GM18499 (cell line): Measurements from ENCODE around the gene GRIN3A.

Source experiments
- ATAC-seq: cut with Tn5 transposase; IDR thresholded peaks from one replicate; pipeline ENCODE4 v1.9.1; 2021; ENCODE audit warnings: moderate number of reproducible peaks; ENCODE audit not compliant: insufficient read depth, unreplicated experiment

GRIN3A gene

DNA sequence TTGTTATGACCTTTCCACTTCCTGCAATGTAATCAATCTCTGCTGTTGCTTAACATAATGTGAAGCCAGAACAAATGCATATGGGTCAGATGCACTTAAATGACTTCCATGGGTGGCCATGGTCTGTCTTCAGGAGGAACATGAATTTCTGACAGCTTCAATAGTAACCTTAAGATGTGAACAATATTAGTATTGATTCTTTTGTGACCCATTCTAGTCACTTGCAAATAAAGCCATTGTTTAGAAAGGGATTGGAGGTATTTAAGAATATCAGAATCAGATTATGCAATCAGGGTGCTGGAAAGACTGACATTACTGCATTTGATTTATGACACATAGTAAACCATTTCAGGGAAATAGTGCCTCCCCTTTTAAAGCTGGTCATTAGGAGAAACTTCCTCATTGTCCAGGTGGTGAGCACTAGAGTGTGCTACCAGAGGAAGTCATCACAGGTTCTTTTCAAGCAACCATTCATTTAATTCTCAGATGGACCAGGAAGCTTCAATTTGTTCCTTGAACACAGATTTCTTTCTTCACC lies 32.1 kb downstream of the GRIN3A start:
- no peak for ATAC-seq

DNA sequence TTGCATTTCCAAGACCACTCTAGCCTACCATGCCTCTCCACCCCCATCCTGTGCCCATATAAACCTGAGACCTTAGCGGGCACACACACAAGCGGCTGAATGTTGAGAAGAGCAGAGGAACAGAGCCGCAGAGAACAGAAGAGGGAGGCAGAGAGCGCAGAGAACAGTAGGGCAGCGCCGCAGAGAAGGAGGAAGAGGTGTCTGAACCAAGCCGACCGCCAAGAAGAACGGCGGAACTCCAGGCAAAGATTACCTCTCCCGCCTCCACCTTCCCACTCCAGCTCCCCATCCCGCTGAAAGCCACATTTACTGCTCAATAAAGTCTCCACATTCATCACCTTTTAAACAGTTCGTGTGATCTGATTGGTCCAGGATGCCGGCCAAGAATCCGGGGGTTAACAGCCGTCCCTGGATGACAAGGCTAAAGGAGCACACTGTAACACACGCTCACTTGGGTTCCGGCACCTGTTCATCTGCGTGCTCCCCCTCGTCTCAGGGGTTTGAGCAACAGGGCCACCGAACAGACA lies 33.2 kb downstream of the GRIN3A start:
- ATAC-seq, result peak; percentile 66

DNA sequence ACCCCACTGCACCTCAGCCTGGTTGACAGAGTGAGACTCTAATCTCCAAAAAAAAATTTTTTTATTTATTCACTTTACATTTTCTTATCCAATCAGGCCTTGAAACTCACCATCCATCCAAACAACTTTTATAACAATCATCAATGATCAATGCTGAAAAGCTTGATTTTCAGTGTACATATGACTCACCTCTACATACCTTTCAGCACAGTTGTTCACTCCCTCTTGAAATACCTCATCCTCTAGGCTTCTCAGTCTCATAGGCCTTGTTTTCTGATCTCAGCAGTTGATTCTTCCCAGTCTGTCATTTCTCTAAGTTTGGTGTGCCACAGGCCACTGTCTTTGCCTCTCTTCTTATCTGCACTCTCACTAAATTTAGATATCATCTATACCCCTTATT lies 36.2 kb downstream of the GRIN3A start:
- no peak for ATAC-seq

GRCh38 chr9:101693546-101694336 lies 44.7 kb downstream of the GRIN3A start:
- no peak for ATAC-seq

DNA sequence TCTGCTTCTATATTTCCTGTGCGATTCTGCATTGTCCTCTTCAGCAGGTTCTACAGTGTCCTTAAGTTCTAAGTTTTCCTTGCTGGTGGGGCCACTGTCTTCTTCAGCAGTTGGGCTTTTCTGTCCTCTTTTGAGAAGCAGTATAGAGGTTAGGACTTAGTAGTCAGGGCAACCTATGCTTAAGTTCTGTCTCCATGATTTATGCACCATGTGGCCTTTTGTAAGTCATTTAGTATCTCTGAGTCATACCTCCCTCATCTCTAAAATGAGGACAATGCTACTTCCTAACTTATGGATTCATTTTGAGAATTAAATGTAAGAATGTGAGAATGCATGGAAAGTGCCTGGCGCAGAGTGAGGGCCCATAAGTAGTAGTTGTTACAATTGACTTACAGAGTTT lies 46.8 kb downstream of the GRIN3A start:
- no peak for ATAC-seq

DNA sequence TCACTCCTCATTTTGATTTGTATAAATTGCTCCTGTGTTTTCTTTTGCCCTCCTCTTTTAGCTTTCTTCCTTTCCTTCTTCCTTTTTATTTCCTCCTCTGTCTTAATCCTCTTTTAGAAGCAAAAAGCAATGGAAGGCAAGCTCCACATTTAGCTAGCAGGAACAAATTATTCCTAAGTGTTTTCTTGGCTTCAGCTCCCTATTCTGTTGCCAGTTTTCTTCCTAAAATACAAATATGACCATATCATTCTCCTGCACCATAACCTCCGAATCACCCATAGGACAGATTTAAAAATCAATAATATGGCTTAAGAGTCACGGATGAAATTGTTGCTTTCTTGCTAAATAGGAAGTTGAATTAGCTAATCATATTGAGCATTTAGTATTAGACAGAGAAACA lies 49.4 kb downstream of the GRIN3A start:
- ATAC-seq, result no peak

- ATAC-seq, result no peak
Measured at GRCh38 chr9:101684665-101685064, 53.8 kb downstream of the GRIN3A start.

GRCh38 chr9:101683236-101683635 lies 55.2 kb downstream of the GRIN3A start:
- no peak for ATAC-seq

DNA sequence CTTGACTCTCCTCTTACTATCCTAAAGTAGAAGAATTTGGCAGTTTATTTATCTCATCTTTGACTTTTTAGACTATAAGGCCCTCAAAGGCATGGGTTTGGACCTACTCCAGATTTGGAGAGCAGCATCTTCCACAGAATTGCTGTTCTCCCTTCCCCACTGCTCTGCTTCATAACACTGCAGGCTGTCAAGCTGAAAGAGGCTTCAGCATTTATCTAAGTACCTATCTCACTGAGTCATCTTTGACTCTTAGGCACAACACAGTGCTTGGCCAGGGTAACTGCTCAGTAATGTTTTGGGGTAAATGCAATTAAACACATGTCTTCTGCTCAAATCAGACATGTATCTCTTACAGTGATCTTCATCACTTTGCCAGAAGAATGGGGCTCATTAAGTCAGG lies 60.6 kb downstream of the GRIN3A start:
- ATAC-seq, result no peak

DNA sequence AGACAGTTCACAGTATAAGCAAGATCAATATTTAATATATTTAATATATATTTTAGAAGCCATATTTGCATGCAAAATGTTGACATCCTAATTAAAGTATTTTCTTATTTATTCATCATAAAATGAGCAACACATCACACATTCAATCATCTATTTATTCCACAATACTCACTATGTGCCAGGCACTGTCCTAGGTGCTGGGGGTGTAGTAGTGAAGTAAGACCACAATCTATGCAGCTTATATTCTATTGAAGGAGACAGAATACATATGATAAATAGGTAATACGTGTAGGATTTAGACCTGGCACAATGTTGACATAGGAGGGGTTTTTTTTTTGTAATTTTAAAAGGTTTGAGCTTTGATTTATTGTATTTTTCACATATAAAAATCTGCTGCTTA lies 63.1 kb downstream of the GRIN3A start:
- ATAC-seq, result no peak

- no peak for ATAC-seq
Measured at GRCh38 chr9:101674165-101674564, 64.3 kb downstream of the GRIN3A start.

DNA sequence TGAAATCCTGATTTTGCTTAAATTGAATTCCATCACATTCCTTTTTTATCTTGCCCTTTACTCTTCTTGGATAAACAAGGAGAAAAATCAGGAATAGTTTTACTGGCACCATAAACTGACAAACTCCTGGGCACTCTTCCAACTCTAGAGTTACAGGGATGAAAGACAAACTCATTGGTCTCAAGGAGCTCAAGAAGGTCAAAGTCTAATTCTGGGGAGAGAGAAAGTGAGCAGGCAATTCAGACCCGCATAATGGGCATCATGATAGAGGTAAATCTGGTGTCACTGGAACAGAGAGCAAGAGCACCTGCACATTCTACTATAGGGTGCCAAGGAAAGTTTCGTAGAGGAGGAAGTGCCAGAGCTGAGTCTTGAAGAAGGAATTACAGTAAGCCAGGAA lies 64.8 kb downstream of the GRIN3A start:
- no peak for ATAC-seq

DNA sequence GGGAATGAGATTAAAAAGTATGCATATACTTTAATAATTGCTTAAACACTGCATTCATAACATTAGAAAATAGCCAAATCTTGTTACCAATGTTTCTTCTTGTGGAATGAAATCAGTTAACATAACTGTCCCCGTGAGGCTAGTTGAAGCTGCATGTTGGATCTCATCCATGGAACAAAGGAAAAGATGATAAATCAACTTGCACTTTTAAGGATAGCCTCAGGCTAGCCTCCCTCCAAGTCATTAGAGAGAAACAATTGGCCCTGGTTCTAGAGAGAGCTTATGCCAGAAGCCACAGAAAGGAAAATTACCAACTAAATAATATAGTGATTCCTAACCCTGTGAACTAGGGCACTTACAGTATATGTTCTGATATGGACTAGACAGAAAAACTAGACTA lies 66.9 kb downstream of the GRIN3A start:
- no peak for ATAC-seq

- ATAC-seq, result no peak
Measured at GRCh38 chr9:101668421-101668820, 70.0 kb downstream of the GRIN3A start.

DNA sequence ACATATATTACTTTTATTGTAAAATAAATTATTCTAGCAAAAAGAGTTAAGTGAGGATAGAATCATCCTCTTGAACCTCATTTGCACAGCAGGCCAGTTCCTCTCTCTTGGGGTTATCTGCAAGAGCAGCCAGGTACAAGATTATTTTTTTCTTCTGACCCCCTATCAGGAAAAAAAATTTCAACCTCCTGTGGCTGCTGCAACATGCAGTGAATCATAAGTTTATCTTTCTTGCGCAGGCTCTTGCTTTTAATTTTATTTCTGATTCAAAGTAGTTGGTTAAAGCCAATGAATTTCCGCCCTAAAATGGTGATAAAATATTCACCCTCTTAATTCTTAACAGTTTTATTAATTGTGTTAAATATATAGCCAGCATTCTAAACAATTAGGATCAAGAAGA lies 74.0 kb downstream of the GRIN3A start:
- no peak for ATAC-seq

GRCh38 chr9:101652601-101653175 lies 85.8 kb downstream of the GRIN3A start:
- ATAC-seq, result no peak

DNA sequence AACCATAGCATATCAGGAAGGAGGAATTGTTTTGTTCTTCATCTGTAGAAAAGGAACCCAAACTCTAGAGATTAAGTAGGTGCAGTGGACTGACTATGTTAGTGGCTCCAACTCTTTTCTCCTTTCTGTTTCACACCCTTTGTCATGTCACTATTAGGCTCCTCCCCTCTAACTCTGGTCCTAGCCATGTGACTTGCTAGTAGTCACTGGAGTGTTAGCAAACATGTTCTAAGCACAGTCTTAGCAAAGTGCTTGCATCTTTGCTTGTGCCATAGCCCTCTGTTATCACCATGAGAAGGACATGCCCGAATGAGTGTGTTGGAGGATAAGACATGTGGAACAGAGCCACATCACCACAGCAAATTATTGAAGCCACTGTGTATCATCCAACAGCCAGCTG lies 88.3 kb downstream of the GRIN3A start:
- ATAC-seq, result peak; percentile 79

GRCh38 chr9:101648493-101648892 lies 90.0 kb downstream of the GRIN3A start:
- no peak for ATAC-seq

DNA sequence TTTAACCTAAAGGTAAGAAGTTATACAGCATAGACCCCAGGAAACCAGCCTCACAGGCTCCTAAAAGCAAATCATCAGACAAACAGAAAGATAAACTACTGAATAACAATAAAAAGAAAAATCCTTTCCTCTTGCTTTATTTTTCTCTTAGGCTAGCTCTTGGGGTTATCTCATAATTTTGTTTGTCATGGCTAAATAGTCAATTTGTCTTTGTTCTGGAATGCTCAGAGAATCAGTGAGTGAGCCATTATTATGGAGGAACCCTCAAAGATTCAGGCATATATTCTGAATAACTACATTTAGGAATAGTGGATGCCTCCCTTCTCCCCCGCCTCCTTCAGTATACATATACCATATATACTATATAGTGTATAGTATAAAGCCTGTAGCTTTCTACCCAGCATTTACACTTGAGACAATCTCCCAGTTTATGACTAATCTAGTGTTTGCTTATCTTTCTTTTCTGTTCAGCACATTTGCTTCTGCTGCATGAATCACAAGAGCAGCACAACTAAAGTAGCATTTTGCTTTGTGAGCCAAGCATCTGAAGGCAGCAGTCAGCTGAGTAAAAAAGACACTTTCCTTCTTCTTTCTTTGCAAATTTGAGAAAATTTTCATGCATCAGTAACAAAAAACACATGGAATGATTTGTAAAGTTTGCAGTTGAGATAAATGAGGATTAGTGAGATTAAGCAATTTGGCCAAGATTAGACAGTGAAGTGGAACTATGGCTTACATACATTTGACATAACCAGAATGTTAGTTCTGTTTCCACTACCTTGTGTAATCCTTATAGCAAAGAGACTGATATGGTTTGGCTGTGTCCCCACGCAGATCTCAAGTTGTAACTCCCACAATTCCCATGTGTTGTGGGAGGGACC lies 98.4 kb downstream of the GRIN3A start:
- ATAC-seq, result no peak

DNA sequence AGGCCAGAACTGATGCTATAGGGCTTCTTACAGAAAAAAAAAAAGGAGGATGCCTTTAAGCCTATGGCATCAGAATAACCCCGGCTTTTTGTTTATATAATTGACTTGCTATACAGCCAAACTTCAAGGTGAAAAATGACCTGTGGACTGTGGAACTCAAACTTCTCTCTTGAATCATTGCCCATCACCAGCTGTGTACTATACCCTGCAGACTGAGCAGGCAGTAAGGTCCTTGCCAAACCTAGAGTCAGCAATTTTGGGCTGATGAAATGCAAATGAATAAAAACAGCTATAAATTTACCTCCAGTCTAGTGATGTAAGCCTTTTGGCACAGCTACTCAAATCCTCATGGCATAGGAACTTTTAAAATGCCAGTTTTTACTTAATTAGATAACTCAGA lies 99.1 kb downstream of the GRIN3A start:
- no peak for ATAC-seq

- no peak for ATAC-seq
Measured at GRCh38 chr9:101636247-101636646, 102.2 kb downstream of the GRIN3A start.
